WTC11 (cell line): ENCODE measurements around the gene MPHOSPH10. TPM values are rescaled to one million over a fixed set of nuclear protein-coding genes. Genes with fewer than 3 reads are reported as not detected.

Source experiments
- KAT7 ChIP-seq: sonication (generic); formaldehyde crosslinking; IDR thresholded peaks from 2 replicates; pipeline ENCODE4 v1.8.1; 2023; ENCODE audit warnings: missing genetic modification reagents, mild to moderate bottlenecking, borderline replicate concordance
- OVOL2 ChIP-seq: fragments of 250-450 bp; sonication (Bioruptor Pico); IDR thresholded peaks from 2 replicates; pipeline ENCODE4 v1.9.0; 2021; ENCODE audit warnings: mild to moderate bottlenecking, borderline replicate concordance
- RORB ChIP-seq: fragments of 250-450 bp; sonication (Bioruptor Pico); IDR thresholded peaks from 2 replicates; pipeline ENCODE4 v1.9.0; 2021; ENCODE audit warnings: mild to moderate bottlenecking
- total RNA-seq: library from RNA; stranded (reverse); gene quantifications from 3 replicates; pipeline ENCODE4 v1.2.3, GENCODE V29; 2021
- TF ChIP-seq, protein P1 (sequence below): sonication (generic); formaldehyde crosslinking; IDR thresholded peaks from 2 replicates; pipeline ENCODE4 v1.8.1; 2023; ENCODE audit warnings: mild to moderate bottlenecking, moderate library complexity, missing genetic modification reagents
- TF ChIP-seq, protein P2 (sequence below): sonication (generic); formaldehyde crosslinking; IDR thresholded peaks from 2 replicates; pipeline ENCODE4 v1.8.0; 2022; ENCODE audit warnings: mild to moderate bottlenecking, missing genetic modification reagents
- TF ChIP-seq, protein P3 (sequence below): fragments of 250-450 bp; sonication (Bioruptor Pico); IDR thresholded peaks from 2 replicates; pipeline ENCODE4 v1.9.0; 2021; ENCODE audit warnings: mild to moderate bottlenecking
- TF ChIP-seq, protein P4 (sequence below): sonication (generic); formaldehyde crosslinking; IDR thresholded peaks from 2 replicates; pipeline ENCODE4 v1.8.0; 2023; ENCODE audit warnings: missing genetic modification reagents
- TF ChIP-seq, protein P5 (sequence below): sonication (generic); formaldehyde crosslinking; IDR thresholded peaks from 2 replicates; pipeline ENCODE4 v1.8.0; 2022; ENCODE audit warnings: missing genetic modification reagents
- TF ChIP-seq, protein P6 (sequence below): sonication (generic); formaldehyde crosslinking; IDR thresholded peaks from 2 replicates; pipeline ENCODE4 v1.8.0; 2022; ENCODE audit warnings: mild to moderate bottlenecking, missing genetic modification reagents
- TF ChIP-seq, protein P7 (sequence below): sonication (generic); formaldehyde crosslinking; IDR thresholded peaks from 2 replicates; pipeline ENCODE4 v1.8.1; 2022; ENCODE audit warnings: low read depth, mild to moderate bottlenecking, moderate library complexity, missing genetic modification reagents, borderline replicate concordance
- TF ChIP-seq, protein P8 (sequence below): sonication (generic); formaldehyde crosslinking; IDR thresholded peaks from 2 replicates; pipeline ENCODE4 v1.8.1; 2022; ENCODE audit warnings: missing genetic modification reagents, borderline replicate concordance
- TF ChIP-seq, protein P9 (sequence below): fragments of 250-450 bp; sonication (Bioruptor Pico); IDR thresholded peaks from 2 replicates; pipeline ENCODE4 v1.8.0; 2021; ENCODE audit warnings: mild to moderate bottlenecking
- TF ChIP-seq, protein P10 (sequence below): sonication (generic); formaldehyde crosslinking; conservative IDR thresholded peaks from 2 replicates; pipeline ENCODE4 v1.8.1; 2023; ENCODE audit warnings: mild to moderate bottlenecking, low read depth, missing genetic modification reagents, moderate library complexity
- TF ChIP-seq, protein P11 (sequence below): sonication (generic); formaldehyde crosslinking; IDR thresholded peaks from 2 replicates; pipeline ENCODE4 v1.8.1; 2023; ENCODE audit warnings: mild to moderate bottlenecking, missing genetic modification reagents, moderate library complexity

MPHOSPH10 gene
- total RNA-seq, 1 experiment from 2014 or later: 36.6 TPM

DNA sequence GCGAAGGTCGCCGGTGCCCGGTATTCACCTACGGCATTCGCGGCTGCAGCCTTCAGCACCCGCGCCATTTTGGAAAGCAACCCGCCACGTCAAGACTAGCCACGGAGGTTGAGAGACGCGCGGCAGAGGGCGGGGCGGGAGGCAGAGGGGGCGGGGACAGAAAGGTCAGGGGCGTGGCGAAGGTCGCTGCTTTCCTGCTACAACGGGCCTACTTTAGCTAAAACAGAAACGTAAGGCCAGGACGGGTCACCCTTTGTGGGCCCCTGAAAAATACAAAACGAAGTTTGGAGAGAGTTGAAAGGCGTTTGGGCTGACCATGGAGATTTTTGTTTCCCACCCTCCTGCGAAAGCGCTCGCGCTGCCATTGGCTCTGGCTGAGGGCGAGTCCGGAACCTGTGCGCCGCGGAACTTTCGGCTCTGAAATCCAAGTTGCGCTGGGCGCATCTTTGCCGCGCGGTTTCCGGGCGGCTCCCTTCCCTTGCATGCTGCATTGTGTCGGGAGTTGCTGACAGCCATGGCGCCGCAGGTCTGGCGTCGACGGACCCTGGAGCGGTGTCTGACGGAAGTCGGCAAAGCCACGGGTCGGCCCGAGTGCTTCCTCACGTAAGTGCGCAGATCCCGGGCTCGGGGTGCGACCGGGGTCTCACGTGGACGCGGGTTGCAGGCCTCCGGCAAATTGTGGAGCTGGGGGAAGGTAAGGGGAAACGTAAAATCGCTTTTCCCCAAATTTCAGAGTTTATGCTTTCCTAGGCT is at the start of gene MPHOSPH10, which contains the start of gene MCEE (continued):
- TF ChIP-seq, protein P1, sequence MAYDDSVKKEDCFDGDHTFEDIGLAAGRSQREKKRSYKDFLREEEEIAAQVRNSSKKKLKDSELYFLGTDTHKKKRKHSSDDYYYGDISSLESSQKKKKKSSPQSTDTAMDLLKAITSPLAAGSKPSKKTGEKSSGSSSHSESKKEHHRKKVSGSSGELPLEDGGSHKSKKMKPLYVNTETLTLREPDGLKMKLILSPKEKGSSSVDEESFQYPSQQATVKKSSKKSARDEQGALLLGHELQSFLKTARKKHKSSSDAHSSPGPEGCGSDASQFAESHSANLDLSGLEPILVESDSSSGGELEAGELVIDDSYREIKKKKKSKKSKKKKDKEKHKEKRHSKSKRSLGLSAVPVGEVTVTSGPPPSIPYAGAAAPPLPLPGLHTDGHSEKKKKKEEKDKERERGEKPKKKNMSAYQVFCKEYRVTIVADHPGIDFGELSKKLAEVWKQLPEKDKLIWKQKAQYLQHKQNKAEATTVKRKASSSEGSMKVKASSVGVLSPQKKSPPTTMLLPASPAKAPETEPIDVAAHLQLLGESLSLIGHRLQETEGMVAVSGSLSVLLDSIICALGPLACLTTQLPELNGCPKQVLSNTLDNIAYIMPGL (CRISPR knock-in tag): peak; percentile 61
- TF ChIP-seq, protein P2, sequence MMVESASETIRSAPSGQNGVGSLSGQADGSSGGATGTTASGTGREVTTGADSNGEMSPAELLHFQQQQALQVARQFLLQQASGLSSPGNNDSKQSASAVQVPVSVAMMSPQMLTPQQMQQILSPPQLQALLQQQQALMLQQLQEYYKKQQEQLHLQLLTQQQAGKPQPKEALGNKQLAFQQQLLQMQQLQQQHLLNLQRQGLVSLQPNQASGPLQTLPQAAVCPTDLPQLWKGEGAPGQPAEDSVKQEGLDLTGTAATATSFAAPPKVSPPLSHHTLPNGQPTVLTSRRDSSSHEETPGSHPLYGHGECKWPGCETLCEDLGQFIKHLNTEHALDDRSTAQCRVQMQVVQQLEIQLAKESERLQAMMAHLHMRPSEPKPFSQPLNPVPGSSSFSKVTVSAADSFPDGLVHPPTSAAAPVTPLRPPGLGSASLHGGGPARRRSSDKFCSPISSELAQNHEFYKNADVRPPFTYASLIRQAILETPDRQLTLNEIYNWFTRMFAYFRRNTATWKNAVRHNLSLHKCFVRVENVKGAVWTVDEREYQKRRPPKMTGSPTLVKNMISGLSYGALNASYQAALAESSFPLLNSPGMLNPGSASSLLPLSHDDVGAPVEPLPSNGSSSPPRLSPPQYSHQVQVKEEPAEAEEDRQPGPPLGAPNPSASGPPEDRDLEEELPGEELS: peak; percentile 86
- TF ChIP-seq, protein P3, sequence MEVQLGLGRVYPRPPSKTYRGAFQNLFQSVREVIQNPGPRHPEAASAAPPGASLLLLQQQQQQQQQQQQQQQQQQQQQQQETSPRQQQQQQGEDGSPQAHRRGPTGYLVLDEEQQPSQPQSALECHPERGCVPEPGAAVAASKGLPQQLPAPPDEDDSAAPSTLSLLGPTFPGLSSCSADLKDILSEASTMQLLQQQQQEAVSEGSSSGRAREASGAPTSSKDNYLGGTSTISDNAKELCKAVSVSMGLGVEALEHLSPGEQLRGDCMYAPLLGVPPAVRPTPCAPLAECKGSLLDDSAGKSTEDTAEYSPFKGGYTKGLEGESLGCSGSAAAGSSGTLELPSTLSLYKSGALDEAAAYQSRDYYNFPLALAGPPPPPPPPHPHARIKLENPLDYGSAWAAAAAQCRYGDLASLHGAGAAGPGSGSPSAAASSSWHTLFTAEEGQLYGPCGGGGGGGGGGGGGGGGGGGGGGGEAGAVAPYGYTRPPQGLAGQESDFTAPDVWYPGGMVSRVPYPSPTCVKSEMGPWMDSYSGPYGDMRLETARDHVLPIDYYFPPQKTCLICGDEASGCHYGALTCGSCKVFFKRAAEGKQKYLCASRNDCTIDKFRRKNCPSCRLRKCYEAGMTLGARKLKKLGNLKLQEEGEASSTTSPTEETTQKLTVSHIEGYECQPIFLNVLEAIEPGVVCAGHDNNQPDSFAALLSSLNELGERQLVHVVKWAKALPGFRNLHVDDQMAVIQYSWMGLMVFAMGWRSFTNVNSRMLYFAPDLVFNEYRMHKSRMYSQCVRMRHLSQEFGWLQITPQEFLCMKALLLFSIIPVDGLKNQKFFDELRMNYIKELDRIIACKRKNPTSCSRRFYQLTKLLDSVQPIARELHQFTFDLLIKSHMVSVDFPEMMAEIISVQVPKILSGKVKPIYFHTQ: no peak
- TF ChIP-seq OVOL2 (CRISPR knock-in tag) (no peak), RORB (CRISPR knock-in tag) (no peak), KAT7 (peak; percentile 79; the same call in 1 of the 2 replicates)
- TF ChIP-seq, protein P4, sequence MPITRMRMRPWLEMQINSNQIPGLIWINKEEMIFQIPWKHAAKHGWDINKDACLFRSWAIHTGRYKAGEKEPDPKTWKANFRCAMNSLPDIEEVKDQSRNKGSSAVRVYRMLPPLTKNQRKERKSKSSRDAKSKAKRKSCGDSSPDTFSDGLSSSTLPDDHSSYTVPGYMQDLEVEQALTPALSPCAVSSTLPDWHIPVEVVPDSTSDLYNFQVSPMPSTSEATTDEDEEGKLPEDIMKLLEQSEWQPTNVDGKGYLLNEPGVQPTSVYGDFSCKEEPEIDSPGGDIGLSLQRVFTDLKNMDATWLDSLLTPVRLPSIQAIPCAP (CRISPR knock-in tag): peak; percentile 85; the same call in 1 of the 2 replicates
- TF ChIP-seq, protein P5, sequence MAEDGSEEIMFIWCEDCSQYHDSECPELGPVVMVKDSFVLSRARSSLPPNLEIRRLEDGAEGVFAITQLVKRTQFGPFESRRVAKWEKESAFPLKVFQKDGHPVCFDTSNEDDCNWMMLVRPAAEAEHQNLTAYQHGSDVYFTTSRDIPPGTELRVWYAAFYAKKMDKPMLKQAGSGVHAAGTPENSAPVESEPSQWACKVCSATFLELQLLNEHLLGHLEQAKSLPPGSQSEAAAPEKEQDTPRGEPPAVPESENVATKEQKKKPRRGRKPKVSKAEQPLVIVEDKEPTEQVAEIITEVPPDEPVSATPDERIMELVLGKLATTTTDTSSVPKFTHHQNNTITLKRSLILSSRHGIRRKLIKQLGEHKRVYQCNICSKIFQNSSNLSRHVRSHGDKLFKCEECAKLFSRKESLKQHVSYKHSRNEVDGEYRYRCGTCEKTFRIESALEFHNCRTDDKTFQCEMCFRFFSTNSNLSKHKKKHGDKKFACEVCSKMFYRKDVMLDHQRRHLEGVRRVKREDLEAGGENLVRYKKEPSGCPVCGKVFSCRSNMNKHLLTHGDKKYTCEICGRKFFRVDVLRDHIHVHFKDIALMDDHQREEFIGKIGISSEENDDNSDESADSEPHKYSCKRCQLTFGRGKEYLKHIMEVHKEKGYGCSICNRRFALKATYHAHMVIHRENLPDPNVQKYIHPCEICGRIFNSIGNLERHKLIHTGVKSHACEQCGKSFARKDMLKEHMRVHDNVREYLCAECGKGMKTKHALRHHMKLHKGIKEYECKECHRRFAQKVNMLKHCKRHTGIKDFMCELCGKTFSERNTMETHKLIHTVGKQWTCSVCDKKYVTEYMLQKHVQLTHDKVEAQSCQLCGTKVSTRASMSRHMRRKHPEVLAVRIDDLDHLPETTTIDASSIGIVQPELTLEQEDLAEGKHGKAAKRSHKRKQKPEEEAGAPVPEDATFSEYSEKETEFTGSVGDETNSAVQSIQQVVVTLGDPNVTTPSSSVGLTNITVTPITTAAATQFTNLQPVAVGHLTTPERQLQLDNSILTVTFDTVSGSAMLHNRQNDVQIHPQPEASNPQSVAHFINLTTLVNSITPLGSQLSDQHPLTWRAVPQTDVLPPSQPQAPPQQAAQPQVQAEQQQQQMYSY (CRISPR knock-in tag): peak; percentile 44; the same call in 1 of the 2 replicates
- TF ChIP-seq, protein P6, sequence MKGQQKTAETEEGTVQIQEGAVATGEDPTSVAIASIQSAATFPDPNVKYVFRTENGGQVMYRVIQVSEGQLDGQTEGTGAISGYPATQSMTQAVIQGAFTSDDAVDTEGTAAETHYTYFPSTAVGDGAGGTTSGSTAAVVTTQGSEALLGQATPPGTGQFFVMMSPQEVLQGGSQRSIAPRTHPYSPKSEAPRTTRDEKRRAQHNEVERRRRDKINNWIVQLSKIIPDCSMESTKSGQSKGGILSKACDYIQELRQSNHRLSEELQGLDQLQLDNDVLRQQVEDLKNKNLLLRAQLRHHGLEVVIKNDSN (CRISPR knock-in tag): peak; percentile 69
- TF ChIP-seq, protein P7, sequence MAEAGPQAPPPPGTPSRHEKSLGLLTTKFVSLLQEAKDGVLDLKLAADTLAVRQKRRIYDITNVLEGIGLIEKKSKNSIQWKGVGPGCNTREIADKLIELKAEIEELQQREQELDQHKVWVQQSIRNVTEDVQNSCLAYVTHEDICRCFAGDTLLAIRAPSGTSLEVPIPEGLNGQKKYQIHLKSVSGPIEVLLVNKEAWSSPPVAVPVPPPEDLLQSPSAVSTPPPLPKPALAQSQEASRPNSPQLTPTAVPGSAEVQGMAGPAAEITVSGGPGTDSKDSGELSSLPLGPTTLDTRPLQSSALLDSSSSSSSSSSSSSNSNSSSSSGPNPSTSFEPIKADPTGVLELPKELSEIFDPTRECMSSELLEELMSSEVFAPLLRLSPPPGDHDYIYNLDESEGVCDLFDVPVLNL (CRISPR knock-in tag): peak; percentile 75; the same call in 1 of the 2 replicates
- TF ChIP-seq, protein P8, sequence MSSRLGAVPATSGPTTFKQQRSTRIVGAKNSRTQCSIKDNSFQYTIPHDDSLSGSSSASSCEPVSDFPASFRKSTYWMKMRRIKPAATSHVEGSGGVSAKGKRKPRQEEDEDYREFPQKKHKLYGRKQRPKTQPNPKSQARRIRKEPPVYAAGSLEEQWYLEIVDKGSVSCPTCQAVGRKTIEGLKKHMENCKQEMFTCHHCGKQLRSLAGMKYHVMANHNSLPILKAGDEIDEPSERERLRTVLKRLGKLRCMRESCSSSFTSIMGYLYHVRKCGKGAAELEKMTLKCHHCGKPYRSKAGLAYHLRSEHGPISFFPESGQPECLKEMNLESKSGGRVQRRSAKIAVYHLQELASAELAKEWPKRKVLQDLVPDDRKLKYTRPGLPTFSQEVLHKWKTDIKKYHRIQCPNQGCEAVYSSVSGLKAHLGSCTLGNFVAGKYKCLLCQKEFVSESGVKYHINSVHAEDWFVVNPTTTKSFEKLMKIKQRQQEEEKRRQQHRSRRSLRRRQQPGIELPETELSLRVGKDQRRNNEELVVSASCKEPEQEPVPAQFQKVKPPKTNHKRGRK: no peak
- TF ChIP-seq, protein P9, sequence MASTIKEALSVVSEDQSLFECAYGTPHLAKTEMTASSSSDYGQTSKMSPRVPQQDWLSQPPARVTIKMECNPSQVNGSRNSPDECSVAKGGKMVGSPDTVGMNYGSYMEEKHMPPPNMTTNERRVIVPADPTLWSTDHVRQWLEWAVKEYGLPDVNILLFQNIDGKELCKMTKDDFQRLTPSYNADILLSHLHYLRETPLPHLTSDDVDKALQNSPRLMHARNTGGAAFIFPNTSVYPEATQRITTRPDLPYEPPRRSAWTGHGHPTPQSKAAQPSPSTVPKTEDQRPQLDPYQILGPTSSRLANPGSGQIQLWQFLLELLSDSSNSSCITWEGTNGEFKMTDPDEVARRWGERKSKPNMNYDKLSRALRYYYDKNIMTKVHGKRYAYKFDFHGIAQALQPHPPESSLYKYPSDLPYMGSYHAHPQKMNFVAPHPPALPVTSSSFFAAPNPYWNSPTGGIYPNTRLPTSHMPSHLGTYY: no peak
- TF ChIP-seq, protein P10, sequence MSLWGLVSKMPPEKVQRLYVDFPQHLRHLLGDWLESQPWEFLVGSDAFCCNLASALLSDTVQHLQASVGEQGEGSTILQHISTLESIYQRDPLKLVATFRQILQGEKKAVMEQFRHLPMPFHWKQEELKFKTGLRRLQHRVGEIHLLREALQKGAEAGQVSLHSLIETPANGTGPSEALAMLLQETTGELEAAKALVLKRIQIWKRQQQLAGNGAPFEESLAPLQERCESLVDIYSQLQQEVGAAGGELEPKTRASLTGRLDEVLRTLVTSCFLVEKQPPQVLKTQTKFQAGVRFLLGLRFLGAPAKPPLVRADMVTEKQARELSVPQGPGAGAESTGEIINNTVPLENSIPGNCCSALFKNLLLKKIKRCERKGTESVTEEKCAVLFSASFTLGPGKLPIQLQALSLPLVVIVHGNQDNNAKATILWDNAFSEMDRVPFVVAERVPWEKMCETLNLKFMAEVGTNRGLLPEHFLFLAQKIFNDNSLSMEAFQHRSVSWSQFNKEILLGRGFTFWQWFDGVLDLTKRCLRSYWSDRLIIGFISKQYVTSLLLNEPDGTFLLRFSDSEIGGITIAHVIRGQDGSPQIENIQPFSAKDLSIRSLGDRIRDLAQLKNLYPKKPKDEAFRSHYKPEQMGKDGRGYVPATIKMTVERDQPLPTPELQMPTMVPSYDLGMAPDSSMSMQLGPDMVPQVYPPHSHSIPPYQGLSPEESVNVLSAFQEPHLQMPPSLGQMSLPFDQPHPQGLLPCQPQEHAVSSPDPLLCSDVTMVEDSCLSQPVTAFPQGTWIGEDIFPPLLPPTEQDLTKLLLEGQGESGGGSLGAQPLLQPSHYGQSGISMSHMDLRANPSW: no peak
- TF ChIP-seq, protein P11, sequence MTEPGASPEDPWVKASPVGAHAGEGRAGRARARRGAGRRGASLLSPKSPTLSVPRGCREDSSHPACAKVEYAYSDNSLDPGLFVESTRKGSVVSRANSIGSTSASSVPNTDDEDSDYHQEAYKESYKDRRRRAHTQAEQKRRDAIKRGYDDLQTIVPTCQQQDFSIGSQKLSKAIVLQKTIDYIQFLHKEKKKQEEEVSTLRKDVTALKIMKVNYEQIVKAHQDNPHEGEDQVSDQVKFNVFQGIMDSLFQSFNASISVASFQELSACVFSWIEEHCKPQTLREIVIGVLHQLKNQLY (CRISPR knock-in tag): no peak
